COLO829 (cell line): ENCODE measurements around the gene POU3F3.

Experiments used
- DNase-seq: peaks from one replicate; pipeline ENCODE4 v3.0.0; 2012; ENCODE audit warnings: low spot score

Gene POU3F3

GRCh38 chr2:104860451-104860790 lies 6.5 kb downstream of the POU3F3 start:
- DNase-seq: no peak

GRCh38 chr2:104861351-104862057 lies 7.6 kb downstream of the POU3F3 start:
- no peak for DNase-seq

- DNase-seq: no peak
These were observed 8.4 kb downstream of the POU3F3 start for GRCh38 chr2:104862058-104862941.

- DNase-seq: no peak
These were observed 9.2 kb downstream of the POU3F3 start for GRCh38 chr2:104863146-104863467.

GRCh38 chr2:104863468-104864279 lies 9.8 kb downstream of the POU3F3 start:
- no peak for DNase-seq

- no peak for DNase-seq
These were observed 10.6 kb downstream of the POU3F3 start for GRCh38 chr2:104864280-104865095.

GRCh38 chr2:104865096-104865470 lies 11.2 kb downstream of the POU3F3 start:
- DNase-seq: no peak

GRCh38 chr2:104866122-104866864 lies 12.4 kb downstream of the POU3F3 start:
- no peak for DNase-seq

GRCh38 chr2:104866883-104867812 lies 13.2 kb downstream of the POU3F3 start:
- DNase-seq: no peak

GRCh38 chr2:104867813-104868504 lies 14.0 kb downstream of the POU3F3 start:
- no peak for DNase-seq

- DNase-seq: no peak
These were observed 14.6 kb downstream of the POU3F3 start for GRCh38 chr2:104868505-104868866.

GRCh38 chr2:104870100-104870975 lies 16.4 kb downstream of the POU3F3 start:
- DNase-seq: no peak

- DNase-seq: no peak
These were observed 17.7 kb downstream of the POU3F3 start for GRCh38 chr2:104871649-104871971.

GRCh38 chr2:104871972-104872865 lies 18.3 kb downstream of the POU3F3 start:
- DNase-seq: no peak

GRCh38 chr2:104872866-104873688 lies 19.2 kb downstream of the POU3F3 start:
- DNase-seq: peak; percentile 82

GRCh38 chr2:104873689-104874054 lies 19.8 kb downstream of the POU3F3 start:
- no peak for DNase-seq

- DNase-seq: no peak
These were observed 20.3 kb downstream of the POU3F3 start for GRCh38 chr2:104874230-104874629.
